K562 (cell line): ENCODE measurements around the gene ANKS3. TPM values are rescaled to one million over a fixed set of nuclear protein-coding genes. Genes with fewer than 3 reads are reported as not detected.

Experiments
- ADNP ChIP-seq: fragments of 200-800 bp; sonication (Bioruptor generic); IDR thresholded peaks from 2 replicates; pipeline ENCODE4 v1.6.1; 2016; ENCODE audit warnings: missing genetic modification characterization, missing compliant biosample characterization
- CREB1 ChIP-seq, 2 experiments: sonication (generic) in 1 of 2; formaldehyde crosslinking in 1 of 2; IDR thresholded peaks; 2 replicates each; pipeline versions ENCODE4 v1.6.1 to v1.8.0; 2012 to 2022; ENCODE audit warnings: inconsistent platforms in 1 of 2, mild to moderate bottlenecking in 1 of 2, missing genetic modification reagents in 1 of 2, moderate library complexity in 1 of 2
- DMBX1 ChIP-seq: fragments of 250-450 bp; sonication (Bioruptor Pico); IDR thresholded peaks from 2 replicates; pipeline ENCODE4 v1.8.0; 2022; ENCODE audit warnings: inconsistent platforms, mild to moderate bottlenecking, moderate library complexity, borderline replicate concordance
- E2F4 ChIP-seq: sonication (generic); formaldehyde crosslinking; IDR thresholded peaks from 2 replicates; pipeline ENCODE4 v1.8.0; 2022; ENCODE audit warnings: mild to moderate bottlenecking, low read depth, missing genetic modification reagents
- E2F6 ChIP-seq, 2 experiments: IDR thresholded peaks; 2 replicates each; pipeline ENCODE4 v1.6.1; 2011; ENCODE audit warnings: borderline replicate concordance in 1 of 2, control low read depth in 1 of 2, low read depth in 1 of 2, low read length in 1 of 2, mild to moderate bottlenecking in 1 of 2, mixed read lengths in 1 of 2, moderate library complexity in 1 of 2; ENCODE audit not compliant: insufficient read depth in 1 of 2, insufficient read length in 1 of 2, poor library complexity in 1 of 2, severe bottlenecking in 1 of 2; ENCODE audit errors: extremely low read depth in 1 of 2
- ETV5 ChIP-seq: sonication (generic); formaldehyde crosslinking; IDR thresholded peaks from 2 replicates; pipeline ENCODE4 v1.4.0; 2020; ENCODE audit warnings: low read depth, mild to moderate bottlenecking, missing genetic modification reagents
- HLTF ChIP-seq: fragments of 450-650 bp; IDR thresholded peaks from 2 replicates; pipeline ENCODE4 v1.6.1; 2016
- PREB ChIP-seq: sonication (generic); formaldehyde crosslinking; IDR thresholded peaks from 2 replicates; pipeline ENCODE4 v1.8.1; 2023; ENCODE audit warnings: mild to moderate bottlenecking, missing genetic modification reagents
- RBM15 ChIP-seq: fragments of 200-400 bp; formaldehyde crosslinking; IDR thresholded peaks from 2 replicates; pipeline ENCODE4 v1.6.1; 2018; ENCODE audit warnings: mild to moderate bottlenecking, low read length, moderate library complexity; ENCODE audit not compliant: insufficient read depth
- SIN3A ChIP-seq, 2 experiments: fragments of 150-350 bp in 1 of 2; IDR thresholded peaks; 2 replicates each; pipeline ENCODE4 v1.6.1; 2011 to 2016; ENCODE audit warnings: borderline replicate concordance in 2 of 2, low read depth in 2 of 2, low read length in 2 of 2, mild to moderate bottlenecking in 2 of 2, moderate library complexity in 2 of 2; ENCODE audit not compliant: control insufficient read depth in 1 of 2
- TFE3 ChIP-seq: fragments of 450-650 bp; formaldehyde crosslinking; IDR thresholded peaks from 2 replicates; pipeline ENCODE4 v1.4.0; 2020; ENCODE audit warnings: mild to moderate bottlenecking, mixed read lengths
- ZBTB2 ChIP-seq: fragments of 450-650 bp; IDR thresholded peaks from 2 replicates; pipeline ENCODE4 v1.6.1; 2016; ENCODE audit warnings: antibody characterized with exemption
- polyA plus RNA-seq, 8 experiments: library from polyadenylated mRNA; depleted of rRNA in 4 of 8; stranded (reverse) in 5 of 8; unstranded in 3 of 8; fragments of >200 nt; fragmentation: Nextera tagmentation in 2 of 8; fragmentation: Illumina TruSeq in 1 of 8; extraction: Ambion mirVana in 2 of 8; extraction: Trizol in 1 of 8; gene quantifications; 2 replicates each; pipeline versions ENCODE4 v1.2.1 to v1.2.3, GENCODE V29; 2011 to 2014; ENCODE audit warnings: inconsistent platforms in 1 of 8, missing spikeins in 1 of 8
- total RNA-seq, 7 experiments: library from RNA; depleted of rRNA in 6 of 7; stranded (reverse); fragments of >200 nt in 6 of 7; fragmentation: Illumina TruSeq in 2 of 7; extraction: Trizol in 2 of 7; gene quantifications; 2 replicates each; pipeline versions ENCODE4 v1.2.1 to v1.2.3, GENCODE V29; 2011 to 2021; ENCODE audit warnings: low replicate concordance in 1 of 7

ANKS3 gene
- total and polyA plus RNA-seq, 9 of the 15 experiments (the other 6 are each of a cell fraction or from before 2014, with no cell fraction given) = 0.43 to 25.7 (median 14.8) TPM

- TF ChIP-seq ETV5 (CRISPR knock-in tag) (peak; percentile 89), E2F4 (CRISPR knock-in tag) (no peak), SIN3A (IDR thresholded peaks at IDR 0.05; ENCODE audit: borderline replicate concordance in 2 of 2, control insufficient read depth in 1 of 2, low read depth in 2 of 2, low read length in 2 of 2) (0 out of 4 replicates have a peak, but pooled peaks of 1 of the 2 experiments have one; percentile 8), HLTF (no peak), CREB1 (IDR thresholded peaks at IDR 0.05) (no peak; the same call in 1 of the 2 replicates), CREB1 (CRISPR knock-in tag; IDR thresholded peaks at IDR 0.05) (no peak; the same call in 1 of the 2 replicates), E2F6 (IDR thresholded peaks at IDR 0.05; ENCODE audit: borderline replicate concordance in 1 of 2, extremely low read depth in 1 of 2, insufficient read depth in 1 of 2, insufficient read length in 1 of 2, low read depth in 1 of 2, low read length in 1 of 2, poor library complexity in 1 of 2, severe bottlenecking in 1 of 2) (peak in 1 of 2 experiments; percentile 23), ADNP (peak; percentile 96), ZBTB2 (peak; percentile 78; the same call in 1 of the 2 replicates), PREB (CRISPR knock-in tag) (no peak), DMBX1 (CRISPR knock-in tag) (peak; percentile 21; the same call in 1 of the 2 replicates), TFE3 (no peak), RBM15 (no peak)
These were observed 34.7 kb upstream of the ANKS3 start (continued) for GRCh38 chr16:4768549-4769305.
